K562 (cell line): ENCODE results near the gene SMIM3. TPM values are rescaled to one million over a fixed set of nuclear protein-coding genes. Genes with fewer than 3 reads are reported as not detected.

Experiments used
- ESRRA ChIP-seq: fragments of 450-650 bp; IDR thresholded peaks from 2 replicates; pipeline ENCODE4 v1.6.1; 2014; ENCODE audit warnings: low read depth, mild to moderate bottlenecking, moderate library complexity, borderline replicate concordance
- ETS1 ChIP-seq: conservative IDR thresholded peaks from 2 replicates; pipeline ENCODE4 v1.6.1; 2011; ENCODE audit warnings: low read depth, mild to moderate bottlenecking, low read length; ENCODE audit not compliant: control insufficient read depth
- HNRNPL ChIP-seq: fragments of 200-400 bp; formaldehyde crosslinking; IDR thresholded peaks from 2 replicates; pipeline ENCODE4 v1.6.1; 2017; ENCODE audit warnings: low read depth, mild to moderate bottlenecking, low read length
- KDM1A ChIP-seq, 2 experiments: fragments of 450-650 bp; IDR thresholded peaks; 2 replicates each; pipeline ENCODE4 v1.6.1; 2016; ENCODE audit warnings: mild to moderate bottlenecking in 2 of 2
- NR2C1 ChIP-seq, 2 experiments: fragments of 450-650 bp; IDR thresholded peaks; 2 replicates each; pipeline ENCODE4 v1.6.1; 2017; ENCODE audit warnings: mild to moderate bottlenecking in 2 of 2, antibody characterized with exemption in 1 of 2, inconsistent platforms in 1 of 2, missing compliant biosample characterization in 1 of 2, missing genetic modification characterization in 1 of 2
- POLR2AphosphoS2 ChIP-seq: IDR thresholded peaks from 2 replicates; pipeline ENCODE4 v1.6.1; 2012; ENCODE audit warnings: low read length, improper control_type of control experiment
- POLR3G ChIP-seq: IDR thresholded peaks from 2 replicates; pipeline ENCODE4 v1.6.1; 2011; ENCODE audit not compliant: insufficient read length, insufficient replicate concordance; ENCODE audit errors: extremely low read depth
- ZNF639 ChIP-seq, 2 experiments: fragments of 200-800 bp in 1 of 2; sonication (Bioruptor generic) in 1 of 2; sonication (generic) in 1 of 2; formaldehyde crosslinking in 1 of 2; IDR thresholded peaks in 1 of 2; conservative IDR thresholded peaks in 1 of 2; 2 replicates each; pipeline versions ENCODE4 v1.5.0 to v1.6.1; 2016 to 2020; ENCODE audit warnings: missing compliant biosample characterization in 1 of 2, missing genetic modification characterization in 1 of 2, missing genetic modification reagents in 1 of 2
- ZNF644 ChIP-seq: fragments of 200-800 bp; sonication (Bioruptor generic); IDR thresholded peaks from 2 replicates; pipeline ENCODE4 v1.6.1; 2016; ENCODE audit warnings: low read depth, missing genetic modification characterization, missing compliant biosample characterization
- polyA plus RNA-seq, 8 experiments: library from polyadenylated mRNA; depleted of rRNA in 4 of 8; stranded (reverse) in 5 of 8; unstranded in 3 of 8; fragments of >200 nt; fragmentation: Nextera tagmentation in 2 of 8; fragmentation: Illumina TruSeq in 1 of 8; extraction: Ambion mirVana in 2 of 8; extraction: Trizol in 1 of 8; gene quantifications; 2 replicates each; pipeline versions ENCODE4 v1.2.1 to v1.2.3, GENCODE V29; 2011 to 2014; ENCODE audit warnings: inconsistent platforms in 1 of 8, missing spikeins in 1 of 8
- total RNA-seq, 7 experiments: library from RNA; depleted of rRNA in 6 of 7; stranded (reverse); fragments of >200 nt in 6 of 7; fragmentation: Illumina TruSeq in 2 of 7; extraction: Trizol in 2 of 7; gene quantifications; 2 replicates each; pipeline versions ENCODE4 v1.2.1 to v1.2.3, GENCODE V29; 2011 to 2021; ENCODE audit warnings: low replicate concordance in 1 of 7

The SMIM3 gene
- total and polyA plus RNA-seq, 9 of the 15 experiments (the other 6 are each of a cell fraction or from before 2014, with no cell fraction given): 4.1 to 27.7 (median 13.6) TPM

- TF ChIP-seq ZNF639 (CRISPR knock-in tag; conservative IDR thresholded peaks at IDR 0.05 in 1 of 2, IDR thresholded peaks at IDR 0.05 in 1 of 2) (peak in 1 of 2 experiments; percentile 72; a peak in 2 of 4 replicates), ZNF644 (tag) (peak; percentile 90), POLR2AphosphoS2 (no peak), ESRRA (peak; percentile 97), KDM1A (IDR thresholded peaks at IDR 0.05) (peak; percentile 93 to 94), NR2C1 (IDR thresholded peaks at IDR 0.05) (0 out of 2 replicates have a peak, but pooled peaks have one; percentile 18), NR2C1 (tag; IDR thresholded peaks at IDR 0.05) (peak; percentile 36; the same call in 1 of the 2 replicates), ETS1 (no peak), POLR3G (no peak), HNRNPL (no peak)
Observed at GRCh38 chr5:150774145-150774544, 4.4 kb upstream of the SMIM3 start (continued).
